Uterus (tissue), 2 donors: ENCODE data around the gene PAPOLB.

ENCODE experiments used
- POLR2A ChIP-seq, 2 donors: fragments of 450-650 bp; IDR thresholded peaks; one replicate each; pipeline ENCODE4 v1.6.1; 2016; ENCODE audit warnings: antibody characterized with exemption in 2 of 2, mild to moderate bottlenecking in 1 of 2, moderate library complexity in 1 of 2
- TF ChIP-seq, protein P1 (sequence below), 4 experiments: fragments of 200-600 bp in 2 of 4; fragments of 450-650 bp in 2 of 4; sonication (generic) in 2 of 4; IDR thresholded peaks; one replicate each; pipeline ENCODE4 v1.5.1; 2016 to 2019; ENCODE audit warnings: antibody characterized with exemption in 4 of 4, mild to moderate bottlenecking in 2 of 4, moderate library complexity in 1 of 4

DNA sequence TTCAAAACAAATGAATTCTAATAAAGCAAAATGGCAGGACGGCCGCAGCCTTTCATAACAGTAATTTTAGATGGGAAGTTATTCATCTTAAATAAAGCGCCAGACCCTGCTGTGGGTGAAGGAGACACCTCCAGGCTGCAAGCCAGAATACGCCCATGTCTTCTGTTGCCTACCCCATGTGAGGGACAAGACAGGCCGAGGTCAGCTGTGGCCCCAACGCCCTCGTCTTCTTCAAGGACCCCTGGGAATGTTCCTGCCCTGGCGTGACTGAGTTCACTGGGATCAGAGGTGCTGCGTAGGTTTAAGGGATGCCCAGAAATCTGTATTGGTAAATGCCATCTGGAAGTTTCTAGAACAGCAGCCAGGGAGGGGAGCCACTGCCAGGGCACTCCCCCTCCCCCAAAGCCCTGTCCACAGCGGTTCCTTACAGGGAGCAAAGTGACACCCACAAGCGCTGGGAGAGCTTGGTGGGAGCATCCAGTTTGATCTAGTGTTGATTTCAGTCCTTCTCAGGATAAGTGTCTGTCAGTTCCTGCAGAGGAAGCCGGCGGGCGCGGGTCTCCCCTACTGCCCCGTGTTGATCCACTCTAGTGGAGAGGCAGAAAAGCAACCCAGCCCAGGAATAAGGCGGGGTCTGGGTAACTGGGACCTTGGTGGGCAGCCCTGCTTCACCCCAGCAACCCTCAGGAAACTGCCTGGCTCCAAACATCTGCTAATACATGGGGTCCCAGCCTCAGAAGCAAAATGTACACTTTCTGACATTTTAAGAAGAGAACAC is 20.6 kb downstream of the PAPOLB start:
- TF ChIP-seq, protein P1, sequence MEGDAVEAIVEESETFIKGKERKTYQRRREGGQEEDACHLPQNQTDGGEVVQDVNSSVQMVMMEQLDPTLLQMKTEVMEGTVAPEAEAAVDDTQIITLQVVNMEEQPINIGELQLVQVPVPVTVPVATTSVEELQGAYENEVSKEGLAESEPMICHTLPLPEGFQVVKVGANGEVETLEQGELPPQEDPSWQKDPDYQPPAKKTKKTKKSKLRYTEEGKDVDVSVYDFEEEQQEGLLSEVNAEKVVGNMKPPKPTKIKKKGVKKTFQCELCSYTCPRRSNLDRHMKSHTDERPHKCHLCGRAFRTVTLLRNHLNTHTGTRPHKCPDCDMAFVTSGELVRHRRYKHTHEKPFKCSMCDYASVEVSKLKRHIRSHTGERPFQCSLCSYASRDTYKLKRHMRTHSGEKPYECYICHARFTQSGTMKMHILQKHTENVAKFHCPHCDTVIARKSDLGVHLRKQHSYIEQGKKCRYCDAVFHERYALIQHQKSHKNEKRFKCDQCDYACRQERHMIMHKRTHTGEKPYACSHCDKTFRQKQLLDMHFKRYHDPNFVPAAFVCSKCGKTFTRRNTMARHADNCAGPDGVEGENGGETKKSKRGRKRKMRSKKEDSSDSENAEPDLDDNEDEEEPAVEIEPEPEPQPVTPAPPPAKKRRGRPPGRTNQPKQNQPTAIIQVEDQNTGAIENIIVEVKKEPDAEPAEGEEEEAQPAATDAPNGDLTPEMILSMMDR (IDR thresholded peaks at IDR 0.05) = no peak
- no peak for TF ChIP-seq POLR2A (IDR thresholded peaks at IDR 0.05)
